SK-N-SH (cell line): ENCODE results near the gene FSIP1. TPM values are rescaled to one million over a fixed set of nuclear protein-coding genes. Genes with fewer than 3 reads are reported as not detected.

Experiments used
- CTCF ChIA-PET: fragments of 300-600, 350-600 bp; formaldehyde crosslinking; extraction: SDS; loops from one replicate; lab custom pipeline; 2021; lab: Yijun Ruan, JAX
- POLR2A ChIA-PET: fragments of 350-600 bp; sonication (Branson Sonifier 250); formaldehyde crosslinking; extraction: SDS; loops from one replicate; lab custom pipeline; 2020; ENCODE audit warnings: antibody characterized with exemption, inconsistent platforms; lab: Yijun Ruan, JAX
- DNase-seq: peaks from one replicate; pipeline ENCODE4 v3.0.0; 2012
- H2AFZ ChIP-seq: fragments of 200-600 bp; sonication (generic); 2 replicates; pipeline ENCODE4 v1.8.1; 2016; ENCODE audit warnings: antibody characterized with exemption, mild to moderate bottlenecking, low read depth
- H3F3A ChIP-seq: fragments of 200-600 bp; sonication (generic); replicated peaks from 2 replicates; pipeline ENCODE3; 2016; ENCODE audit warnings: antibody characterized with exemption, mild to moderate bottlenecking; ENCODE audit not compliant: insufficient read depth
- H3K27ac ChIP-seq, 2 experiments: fragments of 200-500 bp in 1 of 2; fragments of 200-600 bp in 1 of 2; sonication (Bioruptor generic) in 1 of 2; sonication (generic), shearing (Covaris generic) in 1 of 2; 2 replicates each; pipeline versions ENCODE4 v1.5.1 to v1.6.1; 2014 to 2016; ENCODE audit warnings: low read depth in 2 of 2, inconsistent platforms in 1 of 2, low read length in 1 of 2, mild to moderate bottlenecking in 1 of 2, mixed read lengths in 1 of 2
- H3K27me3 ChIP-seq: fragments of 200-600 bp; sonication (generic), shearing (Covaris generic); 2 replicates; pipeline ENCODE4 v1.6.1; 2016; ENCODE audit warnings: mixed run types; ENCODE audit not compliant: insufficient read depth
- H3K36me3 ChIP-seq, 2 experiments: fragments of 200-500 bp in 1 of 2; fragments of 200-600 bp in 1 of 2; sonication (Bioruptor generic) in 1 of 2; sonication (generic) in 1 of 2; replicated peaks in 1 of 2; 2 replicates each; pipeline versions ENCODE3 to v1.5.1; 2014 to 2016; ENCODE audit warnings: low read length in 1 of 2, mild to moderate bottlenecking in 1 of 2; ENCODE audit not compliant: insufficient read depth in 2 of 2, control insufficient read depth in 1 of 2
- H3K4me1 ChIP-seq, 2 experiments: fragments of 200-500 bp in 1 of 2; fragments of 200-600 bp in 1 of 2; sonication (Bioruptor generic) in 1 of 2; sonication (generic), shearing (Covaris generic) in 1 of 2; 2 replicates each; pipeline versions ENCODE4 v1.5.1 to v1.6.1; 2014 to 2016; ENCODE audit warnings: low read depth in 1 of 2, low read length in 1 of 2, mixed run types in 1 of 2; ENCODE audit not compliant: insufficient read depth in 2 of 2, control insufficient read depth in 1 of 2
- H3K4me2 ChIP-seq: fragments of 200-600 bp; sonication (generic), shearing (Covaris generic); 2 replicates; pipeline ENCODE4 v1.6.1; 2017; ENCODE audit warnings: mixed run types
- H3K4me3 ChIP-seq, 2 experiments: fragments of 200-500 bp in 1 of 2; fragments of 200-600 bp in 1 of 2; sonication (Bioruptor generic) in 1 of 2; sonication (generic), shearing (Covaris generic) in 1 of 2; 2 replicates each; pipeline versions ENCODE4 v1.5.1 to v1.8.1; 2014 to 2016; ENCODE audit warnings: low read depth in 2 of 2, inconsistent platforms in 1 of 2, low read length in 1 of 2, mild to moderate bottlenecking in 1 of 2, mixed read lengths in 1 of 2, moderate library complexity in 1 of 2
- H3K79me2 ChIP-seq: fragments of 200-600 bp; sonication (generic); 2 replicates; pipeline ENCODE4 v1.8.1; 2017; ENCODE audit warnings: mild to moderate bottlenecking; ENCODE audit not compliant: insufficient read depth
- H3K9ac ChIP-seq: fragments of 200-600 bp; sonication (generic); 2 replicates; pipeline ENCODE4 v1.6.1; 2017; ENCODE audit warnings: mixed run types
- H3K9me2 ChIP-seq: fragments of 200-600 bp; sonication (generic); 2 replicates; pipeline ENCODE4 v1.6.1; 2017; ENCODE audit warnings: mixed run types
- H3K9me3 ChIP-seq: fragments of 200-600 bp; sonication (generic); 2 replicates; pipeline ENCODE4 v1.6.1; 2017; ENCODE audit warnings: mixed run types, mild to moderate bottlenecking, moderate library complexity
- H4K20me1 ChIP-seq: fragments of 200-600 bp; sonication (generic); 2 replicates; pipeline ENCODE4 v1.6.1; 2017; ENCODE audit warnings: mild to moderate bottlenecking, mixed run types; ENCODE audit not compliant: insufficient read depth
- EP300 ChIP-seq, 2 experiments: IDR thresholded peaks; 2 replicates each; pipeline versions ENCODE4 v1.4.0 to v1.6.1; 2012; ENCODE audit warnings: borderline replicate concordance in 1 of 2, low read depth in 1 of 2, low read length in 1 of 2
- EZH2phosphoT487 ChIP-seq: fragments of 200-600 bp; sonication (generic); IDR thresholded peaks from 2 replicates; pipeline ENCODE4 v1.6.1; 2017; ENCODE audit warnings: low read depth, mixed run types, mild to moderate bottlenecking, antibody characterized with exemption, moderate library complexity, borderline replicate concordance
- PBX3 ChIP-seq: IDR thresholded peaks from 2 replicates; pipeline ENCODE4; 2012
- POLR2AphosphoS5 ChIP-seq: IDR thresholded peaks from 2 replicates; pipeline ENCODE4 v1.6.1; 2012; ENCODE audit warnings: low read depth, low read length
- REST ChIP-seq: IDR thresholded peaks from 2 replicates; pipeline ENCODE4 v1.6.1; 2012; ENCODE audit warnings: mild to moderate bottlenecking, low read depth, low read length, moderate library complexity
- RFX5 ChIP-seq: IDR thresholded peaks from 2 replicates; pipeline ENCODE4 v1.6.1; 2012; ENCODE audit warnings: mild to moderate bottlenecking, improper control_type of control experiment, low read length
- TCF12 ChIP-seq: IDR thresholded peaks from 2 replicates; pipeline ENCODE4 v1.4.0; 2012
- WGBS: methylation state at CpG from one replicate; pipeline ENCODE4 v1.1.6; 2017; ENCODE audit warnings: low lambda C conversion rate; 5-methylcytosine and 5-hydroxymethylcytosine counted together
- polyA plus RNA-seq, 3 experiments: library from polyadenylated mRNA; depleted of rRNA; stranded (reverse); fragments of >200 nt; gene quantifications; 2 replicates each; pipeline ENCODE4 v1.2.3, GENCODE V29; 2012
- TF ChIP-seq, protein P1 (sequence below): IDR thresholded peaks from 2 replicates; pipeline ENCODE4 v1.4.0; 2012; ENCODE audit warnings: low read depth, borderline replicate concordance

FSIP1 gene
- polyA plus RNA-seq, 1 of the 3 experiments (the other 2 are of a cell fraction), result 0.43 TPM

DNA sequence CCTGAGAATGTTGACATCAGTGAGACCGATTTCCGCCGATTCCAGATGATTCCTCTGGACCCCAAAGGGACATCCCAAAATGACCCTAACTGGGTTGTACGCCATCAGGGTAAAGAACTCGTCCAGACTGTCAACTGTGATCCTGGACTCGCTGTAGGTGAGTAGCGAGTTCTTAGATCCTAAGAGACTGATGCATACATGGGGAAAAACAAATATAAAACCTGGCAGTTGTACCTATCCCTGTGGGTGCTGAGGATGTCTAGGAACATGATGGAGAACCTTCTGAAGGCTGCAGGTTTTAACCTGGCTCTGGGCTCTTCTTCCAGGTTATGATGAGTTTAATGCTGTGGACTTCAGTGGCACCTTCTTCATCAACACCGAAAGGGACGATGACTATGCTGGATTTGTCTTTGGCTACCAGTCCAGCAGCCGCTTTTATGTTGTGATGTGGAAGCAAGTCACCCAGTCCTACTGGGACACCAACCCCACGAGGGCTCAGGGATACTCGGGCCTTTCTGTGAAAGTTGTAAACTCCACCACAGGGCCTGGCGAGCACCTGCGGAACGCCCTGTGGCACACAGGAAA lies 189.5 kb downstream of the FSIP1 start (continued):
- TF ChIP-seq PBX3, result no peak
- TF ChIP-seq, protein P1, sequence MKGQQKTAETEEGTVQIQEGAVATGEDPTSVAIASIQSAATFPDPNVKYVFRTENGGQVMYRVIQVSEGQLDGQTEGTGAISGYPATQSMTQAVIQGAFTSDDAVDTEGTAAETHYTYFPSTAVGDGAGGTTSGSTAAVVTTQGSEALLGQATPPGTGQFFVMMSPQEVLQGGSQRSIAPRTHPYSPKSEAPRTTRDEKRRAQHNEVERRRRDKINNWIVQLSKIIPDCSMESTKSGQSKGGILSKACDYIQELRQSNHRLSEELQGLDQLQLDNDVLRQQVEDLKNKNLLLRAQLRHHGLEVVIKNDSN, result no peak
- no peak for TF ChIP-seq EP300 (IDR thresholded peaks at IDR 0.05; ENCODE audit: borderline replicate concordance in 1 of 2, low read depth in 1 of 2, low read length in 1 of 2)
- TF ChIP-seq EZH2phosphoT487, result no peak
- no peak for TF ChIP-seq TCF12
- no peak for TF ChIP-seq POLR2AphosphoS5
- TF ChIP-seq RFX5, result no peak

DNA sequence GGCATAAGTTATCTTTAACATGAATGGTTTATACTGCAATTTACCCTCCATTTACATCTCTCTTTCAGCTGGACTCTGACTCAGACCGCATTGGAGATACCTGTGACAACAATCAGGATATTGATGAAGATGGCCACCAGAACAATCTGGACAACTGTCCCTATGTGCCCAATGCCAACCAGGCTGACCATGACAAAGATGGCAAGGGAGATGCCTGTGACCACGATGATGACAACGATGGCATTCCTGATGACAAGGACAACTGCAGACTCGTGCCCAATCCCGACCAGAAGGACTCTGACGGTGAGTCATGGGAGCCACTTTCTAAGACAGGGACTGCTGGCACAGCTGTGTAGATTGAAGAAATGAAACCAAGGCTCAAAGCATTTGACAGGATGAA lies 190.1 kb downstream of the FSIP1 start:
- no peak for DNase-seq

More for the DNA sequence above, 190.1 kb downstream of the FSIP1 start:
- H2AFZ ChIP-seq, result no peak overlapping the region
- H3F3A ChIP-seq, result peaks cover 100% of the 10 kb centered on the region
- no peaks in the 10 kb centered on the region for H3K9me3 ChIP-seq
- H4K20me1 ChIP-seq, result peaks cover 93% of the 10 kb centered on the region
- H3K4me3 ChIP-seq, result no peak overlapping the region
- H3K4me1 ChIP-seq, result peaks cover 0 to 7% of the 10 kb centered on the region in 2 experiments; a peak in 2 of 4 replicates
- H3K4me2 ChIP-seq, result no peak overlapping the region
- ChIA-PET CTCF (no interaction called here), POLR2A (no interaction called here)
- TF ChIP-seq POLR2AphosphoS5 (peak; percentile 70; the same call in 1 of the 2 replicates), REST (no peak)
- H3K9me2 ChIP-seq, result no peaks in the 10 kb centered on the region
- H3K27ac ChIP-seq, result peak overlapping the region in 1 of 2 experiments; percentile 60; a peak in 2 of 4 replicates
- peaks cover 6% of the 10 kb centered on the region; the same call in 1 of the 2 replicates for H3K79me2 ChIP-seq
- H3K9ac ChIP-seq, result no peak overlapping the region
- no peaks in the 10 kb centered on the region for H3K27me3 ChIP-seq
- H3K36me3 ChIP-seq, result peaks cover 95 to 98% of the 10 kb centered on the region in 2 experiments
- 76% methylated on average over 6 of the region's 6 CpGs for WGBS
